ENCODE results near the gene CCL22. TPM values are rescaled to one million over a fixed set of nuclear protein-coding genes. Genes with fewer than 3 reads are reported as not detected.

Gene CCL22, protein sequence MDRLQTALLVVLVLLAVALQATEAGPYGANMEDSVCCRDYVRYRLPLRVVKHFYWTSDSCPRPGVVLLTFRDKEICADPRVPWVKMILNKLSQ
- 0.66 TPM for total RNA-seq (2021; ENCODE audit: unreplicated experiment)
- polyA plus RNA-seq (2012) = 0.01 and 0.05 TPM in 2 replicates
- not detected for Bru-seq, nascent RNA
- not detected for BruChase-seq, experiment 1, labeled RNA remaining after a 6-hour chase
- BruChase-seq, experiment 2, labeled RNA remaining after a 2-hour chase = not detected
- long read RNA-seq = 0 reads

DNA sequence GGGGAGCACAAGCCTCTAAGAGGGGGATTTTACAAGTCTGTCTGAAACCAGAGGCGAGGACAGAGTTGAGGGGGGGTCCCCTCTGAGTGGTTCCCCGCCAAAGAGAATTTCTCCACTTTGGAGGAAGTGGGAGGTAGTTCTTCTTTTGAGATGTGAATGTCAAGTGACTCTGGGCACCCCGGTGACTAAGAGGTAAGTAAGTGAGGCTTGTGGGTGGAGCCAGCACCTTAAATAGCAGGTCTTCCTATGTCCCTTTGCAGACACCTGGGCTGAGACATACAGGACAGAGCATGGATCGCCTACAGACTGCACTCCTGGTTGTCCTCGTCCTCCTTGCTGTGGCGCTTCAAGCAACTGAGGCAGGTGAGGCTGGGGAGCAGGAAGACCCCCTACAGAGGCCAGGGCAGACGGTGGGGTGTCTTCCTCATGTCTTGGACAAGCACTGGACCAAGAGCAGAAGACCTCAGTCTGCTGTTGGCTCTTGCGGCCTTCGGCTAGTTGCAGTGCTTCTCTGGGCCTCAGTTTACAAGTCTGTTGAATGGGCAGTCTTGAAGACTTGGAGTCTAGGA is at the start of gene CCL22:
Gene CCL22 (plus strand): TSS at position 257 of the 569 bp plus-strand sequence. CDS start 34 bp downstream, at position 291.
- Histone ChIP-seq H3K9me2 (ENCODE audit: insufficient read depth) (no peaks in the 10 kb centered on the region), H3K36me3 (ENCODE audit: control insufficient read depth in 1 of 2, insufficient read depth in 2 of 2, low read length in 2 of 2) (no peaks in the 10 kb centered on the region), H3K4me2 (ENCODE audit: low read length) (peak within 1 kb of the TSS; percentile 41), H3K4me1 (ENCODE audit: control insufficient read depth in 1 of 2, insufficient read depth in 2 of 2, low read length in 2 of 2) (peaks cover 0 to 7% of the 10 kb centered on the region in 2 experiments; a peak in 2 of 4 replicates), H3K79me2 (ENCODE audit: insufficient read depth, low read length) (no peaks in the 10 kb centered on the region), H3K9ac (ENCODE audit: low read length) (no peak within 1 kb of the TSS), H2AFZ (ENCODE audit: low read depth, low read length, poor library complexity, severe bottlenecking) (no peak within 1 kb of the TSS), H3K9me3 (ENCODE audit: control insufficient read depth in 1 of 2, insufficient read depth in 1 of 2, low read depth in 1 of 2, low read length in 2 of 2) (no peaks in the 10 kb centered on the region), H3K27me3 (ENCODE audit: insufficient read depth, low read length) (no peaks in the 10 kb centered on the region), H4K20me1 (ENCODE audit: insufficient read depth) (no peaks in the 10 kb centered on the region), H3K27ac (ENCODE audit: low read depth, low read length) (no peak within 1 kb of the TSS), H3K4me3 (replicated peaks in 1 of 2; ENCODE audit: low read depth in 1 of 2, low read length in 2 of 2) (no peak within 1 kb of the TSS)
- CTCF ChIA-PET = no interaction called here
- RAD21 ChIA-PET (ENCODE audit: low non-redundant PET in 1 of 2, low total read pairs in 2 of 2, uncharacterized antibody in 2 of 2, unreplicated experiment in 2 of 2) = no interaction called here
- POLR2A ChIA-PET = no interaction called here
- intact Hi-C loops (cut with micrococcal nuclease) = no loop called here
- ATAC-seq = peak; percentile 64
- TF ChIP-seq CBX3 (IDR thresholded peaks at IDR 0.05; ENCODE audit: low read depth) (no peak), ZNF274 (IDR thresholded peaks at IDR 0.05; ENCODE audit: low read depth, low read length) (no peak), SIN3A (IDR thresholded peaks at IDR 0.05; ENCODE audit: low read depth) (no peak), POLR2A (IDR thresholded peaks at IDR 0.05; ENCODE audit: borderline replicate concordance, extremely low read depth, insufficient read depth, insufficient read length) (no peak)
- TF ChIP-seq, protein P1, sequence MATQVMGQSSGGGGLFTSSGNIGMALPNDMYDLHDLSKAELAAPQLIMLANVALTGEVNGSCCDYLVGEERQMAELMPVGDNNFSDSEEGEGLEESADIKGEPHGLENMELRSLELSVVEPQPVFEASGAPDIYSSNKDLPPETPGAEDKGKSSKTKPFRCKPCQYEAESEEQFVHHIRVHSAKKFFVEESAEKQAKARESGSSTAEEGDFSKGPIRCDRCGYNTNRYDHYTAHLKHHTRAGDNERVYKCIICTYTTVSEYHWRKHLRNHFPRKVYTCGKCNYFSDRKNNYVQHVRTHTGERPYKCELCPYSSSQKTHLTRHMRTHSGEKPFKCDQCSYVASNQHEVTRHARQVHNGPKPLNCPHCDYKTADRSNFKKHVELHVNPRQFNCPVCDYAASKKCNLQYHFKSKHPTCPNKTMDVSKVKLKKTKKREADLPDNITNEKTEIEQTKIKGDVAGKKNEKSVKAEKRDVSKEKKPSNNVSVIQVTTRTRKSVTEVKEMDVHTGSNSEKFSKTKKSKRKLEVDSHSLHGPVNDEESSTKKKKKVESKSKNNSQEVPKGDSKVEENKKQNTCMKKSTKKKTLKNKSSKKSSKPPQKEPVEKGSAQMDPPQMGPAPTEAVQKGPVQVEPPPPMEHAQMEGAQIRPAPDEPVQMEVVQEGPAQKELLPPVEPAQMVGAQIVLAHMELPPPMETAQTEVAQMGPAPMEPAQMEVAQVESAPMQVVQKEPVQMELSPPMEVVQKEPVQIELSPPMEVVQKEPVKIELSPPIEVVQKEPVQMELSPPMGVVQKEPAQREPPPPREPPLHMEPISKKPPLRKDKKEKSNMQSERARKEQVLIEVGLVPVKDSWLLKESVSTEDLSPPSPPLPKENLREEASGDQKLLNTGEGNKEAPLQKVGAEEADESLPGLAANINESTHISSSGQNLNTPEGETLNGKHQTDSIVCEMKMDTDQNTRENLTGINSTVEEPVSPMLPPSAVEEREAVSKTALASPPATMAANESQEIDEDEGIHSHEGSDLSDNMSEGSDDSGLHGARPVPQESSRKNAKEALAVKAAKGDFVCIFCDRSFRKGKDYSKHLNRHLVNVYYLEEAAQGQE (IDR thresholded peaks at IDR 0.05; ENCODE audit: low read depth) = no peak
- DNase-seq (ENCODE audit: low read depth, low spot score) = no peak
- BruUV-seq (replicated peaks) = no TSS peak
